HepG2 (cell line): ENCODE data around the gene COLGALT1. TPM values are rescaled to one million over a fixed set of nuclear protein-coding genes. Genes with fewer than 3 reads are reported as not detected.

ENCODE experiments used
- CEBPG ChIP-seq: IDR thresholded peaks from 2 replicates; pipeline ENCODE4 v1.6.1; 2016
- HCFC1 ChIP-seq: fragments of 150-350 bp; IDR thresholded peaks from 2 replicates; pipeline ENCODE4 v1.6.1; 2014; ENCODE audit warnings: low read depth, low read length
- IKZF1 ChIP-seq: fragments of 450-650 bp; IDR thresholded peaks from 2 replicates; pipeline ENCODE4 v1.7.1; 2016
- KDM5B ChIP-seq: sonication (generic); formaldehyde crosslinking; IDR thresholded peaks from 2 replicates; pipeline ENCODE4 v1.4.0; 2020; ENCODE audit warnings: missing genetic modification reagents, mild to moderate bottlenecking, borderline replicate concordance
- KLF16 ChIP-seq, 2 experiments: sonication (generic) in 1 of 2; formaldehyde crosslinking in 1 of 2; IDR thresholded peaks; 2 replicates each; pipeline versions ENCODE4 v1.6.1 to v1.8.0; 2016 to 2023; ENCODE audit warnings: missing genetic modification reagents in 2 of 2, missing compliant biosample characterization in 1 of 2
- MAF1 ChIP-seq: sonication (generic); formaldehyde crosslinking; IDR thresholded peaks from 2 replicates; pipeline ENCODE4 v1.5.0; 2020; ENCODE audit warnings: missing genetic modification reagents, borderline replicate concordance
- SATB2 ChIP-seq: sonication (generic); formaldehyde crosslinking; IDR thresholded peaks from 2 replicates; pipeline ENCODE4 v1.5.0; 2020; ENCODE audit warnings: missing genetic modification reagents
- STAG1 ChIP-seq: sonication (generic); formaldehyde crosslinking; IDR thresholded peaks from 2 replicates; pipeline ENCODE4 v1.4.0; 2020; ENCODE audit warnings: missing genetic modification reagents
- ZBTB40 ChIP-seq, 2 experiments: fragments of 450-650 bp in 1 of 2; sonication (generic) in 1 of 2; formaldehyde crosslinking in 1 of 2; IDR thresholded peaks; 2 replicates each; pipeline versions ENCODE4 v1.6.1 to v1.8.0; 2016 to 2022; ENCODE audit warnings: antibody characterized with exemption in 1 of 2, mild to moderate bottlenecking in 1 of 2, missing genetic modification reagents in 1 of 2
- ZNF225 ChIP-seq: sonication (generic); formaldehyde crosslinking; IDR thresholded peaks from 2 replicates; pipeline ENCODE4 v1.4.0; 2020; ENCODE audit warnings: mild to moderate bottlenecking, missing genetic modification reagents
- ZNF282 ChIP-seq: fragments of 450-650 bp; IDR thresholded peaks from 2 replicates; pipeline ENCODE4 v1.6.1; 2018; ENCODE audit not compliant: partially characterized antibody
- ZNF292 ChIP-seq: sonication (generic); formaldehyde crosslinking; IDR thresholded peaks from 2 replicates; pipeline ENCODE4 v1.8.1; 2022; ENCODE audit warnings: mild to moderate bottlenecking, low read depth, missing genetic modification reagents, borderline replicate concordance
- ZNF484 ChIP-seq: sonication (generic); formaldehyde crosslinking; IDR thresholded peaks from 2 replicates; pipeline ENCODE4 v1.5.1; 2020; ENCODE audit warnings: mild to moderate bottlenecking, low read depth, missing genetic modification reagents, borderline replicate concordance
- ZNF607 ChIP-seq: sonication (generic); formaldehyde crosslinking; IDR thresholded peaks from 2 replicates; pipeline ENCODE4 v1.5.1; 2020; ENCODE audit warnings: missing genetic modification reagents, mild to moderate bottlenecking, borderline replicate concordance
- ZNF614 ChIP-seq: IDR thresholded peaks from 2 replicates; pipeline ENCODE4 v1.6.1; 2018; ENCODE audit warnings: missing biosample characterization, missing genetic modification reagents, inconsistent platforms, borderline replicate concordance
- ZNF615 ChIP-seq: sonication (generic); formaldehyde crosslinking; IDR thresholded peaks from 2 replicates; pipeline ENCODE4 v1.5.0; 2020; ENCODE audit warnings: mild to moderate bottlenecking, missing genetic modification reagents, borderline replicate concordance
- ZXDC ChIP-seq: sonication (generic); formaldehyde crosslinking; IDR thresholded peaks from 2 replicates; pipeline ENCODE4 v1.5.0; 2020; ENCODE audit warnings: mild to moderate bottlenecking, missing genetic modification reagents
- polyA plus RNA-seq, 8 experiments: library from polyadenylated mRNA; depleted of rRNA in 3 of 8; stranded (reverse) in 7 of 8; unstranded in 1 of 8; fragments of >200 nt; fragmentation: Illumina TruSeq in 4 of 8; extraction: Trizol in 4 of 8; gene quantifications; 2 replicates each; pipeline versions ENCODE4 v1.2.1 to v1.2.3, GENCODE V29; 2011 to 2016; ENCODE audit warnings: low read depth in 4 of 8, missing spikeins in 1 of 8, mixed read lengths in 1 of 8; ENCODE audit not compliant: insufficient read depth in 1 of 8
- total RNA-seq, 5 experiments: library from RNA; depleted of rRNA; stranded (reverse); fragments of >200 nt; fragmentation: Illumina TruSeq; extraction: Trizol; gene quantifications; 2 replicates each; pipeline ENCODE4 v1.2.3, GENCODE V29; 2016; ENCODE audit warnings: low read depth in 1 of 5

Gene COLGALT1
- total and polyA plus RNA-seq, 2 of the 13 experiments (the other 11 are each of a cell fraction or from before 2014, with no cell fraction given): 58.0 to 211 TPM

GRCh38 chr19:17555929-17556813 is 722 bp downstream of the COLGALT1 start (continued):
- TF ChIP-seq HCFC1: no peak
- peak; percentile 50; the same call in 1 of the 2 replicates for TF ChIP-seq ZXDC (CRISPR knock-in tag)
- TF ChIP-seq ZNF282: no peak
- no peak for TF ChIP-seq IKZF1
- no peak; the same call in 1 of the 2 replicates for TF ChIP-seq ZNF607 (CRISPR knock-in tag)
- TF ChIP-seq CEBPG (CRISPR knock-in tag): no peak
- TF ChIP-seq KDM5B (CRISPR knock-in tag): 0 out of 2 replicates have a peak, but pooled peaks have one; percentile 21
- TF ChIP-seq MAF1: peak; percentile 58; the same call in 1 of the 2 replicates
- TF ChIP-seq STAG1 (CRISPR knock-in tag): peak; percentile 15; the same call in 1 of the 2 replicates
- TF ChIP-seq ZNF292 (CRISPR knock-in tag): no peak
- TF ChIP-seq ZNF225 (CRISPR knock-in tag): no peak
- no peak for TF ChIP-seq SATB2
- TF ChIP-seq ZNF614 (CRISPR knock-in tag): no peak
- no peak for TF ChIP-seq ZNF484 (CRISPR knock-in tag)
- no peak for TF ChIP-seq ZNF615 (CRISPR knock-in tag)
- no peak for TF ChIP-seq ZBTB40 (IDR thresholded peaks at IDR 0.05)
- peak; percentile 15; the same call in 1 of the 2 replicates for TF ChIP-seq ZBTB40 (CRISPR knock-in tag; IDR thresholded peaks at IDR 0.05)
- 0 out of 4 replicates have a peak, but pooled peaks of 1 of the 2 experiments have one; percentile 24 for TF ChIP-seq KLF16 (CRISPR knock-in tag; IDR thresholded peaks at IDR 0.05)
